Kidney (tissue), 14 donors: Measurements from ENCODE around the gene ROPN1. TPM values are rescaled to one million over a fixed set of nuclear protein-coding genes. Genes with fewer than 3 reads are reported as not detected.
"Not testable (repeated sequence)": the region's sequence is repeated elsewhere in the genome, so short reads cannot be mapped to it uniquely, and the experiment has no call there.

Experiments used
- DNase-seq, 5 donors: peaks; one replicate each; pipeline ENCODE4 v3.0.0-alpha.2; 2013 to 2020
- FAIRE-seq: peaks from 2 replicates; lab custom pipeline; 2012; peaks lifted over from hg19 to GRCh38; lab: Jason Lieb, UNC
- H3K27ac ChIP-seq, 2 donors: one replicate each; pipeline ENCODE4 v1.7.0; 2013; ENCODE audit warnings: low read depth in 2 of 2, low read length in 2 of 2, inconsistent platforms in 1 of 2
- H3K27me3 ChIP-seq: one replicate; pipeline ENCODE4 v1.7.1; 2013; ENCODE audit warnings: low read length, inconsistent platforms; ENCODE audit not compliant: control insufficient read depth, insufficient read depth
- H3K36me3 ChIP-seq, 3 donors: one replicate each; pipeline versions ENCODE4 v1.7.0 to v1.7.1; 2013; ENCODE audit warnings: low read length in 3 of 3, control low read depth in 1 of 3, inconsistent platforms in 1 of 3; ENCODE audit not compliant: insufficient read depth in 3 of 3, control insufficient read depth in 2 of 3
- H3K4me1 ChIP-seq, 3 donors: one replicate each; pipeline versions ENCODE4 v1.7.0 to v1.7.1; 2013; ENCODE audit warnings: low read length in 3 of 3, inconsistent platforms in 1 of 3, low read depth in 1 of 3; ENCODE audit not compliant: control insufficient read depth in 2 of 3, insufficient read depth in 2 of 3
- H3K4me3 ChIP-seq, 3 donors: one replicate each; pipeline versions ENCODE4 v1.7.0 to v1.8.1; 2013; ENCODE audit warnings: low read length in 3 of 3, control low read depth in 1 of 3, inconsistent platforms in 1 of 3
- H3K9ac ChIP-seq, 3 donors: one replicate each; pipeline versions ENCODE4 v1.7.0 to v1.7.1; 2013; ENCODE audit warnings: low read length in 3 of 3, control low read depth in 1 of 3, inconsistent platforms in 1 of 3
- H3K9me3 ChIP-seq, 3 donors: one replicate each; pipeline versions ENCODE4 v1.7.0 to v1.7.1; 2013; ENCODE audit warnings: low read length in 3 of 3, control low read depth in 1 of 3, inconsistent platforms in 1 of 3; ENCODE audit not compliant: control insufficient read depth in 2 of 3, insufficient read depth in 1 of 3
- intact Hi-C: fragments of 100-400 bp; cut with DNase I; formaldehyde crosslinking; loops from one replicate; pipeline ENCODE4 v1.11.1; 2022
- polyA plus RNA-seq: library from polyadenylated mRNA; stranded (reverse); fragments of 350-450 nt; fragmentation: Illumina TruSeq; extraction: RNeasy Lipid Tissue Mini Kit (QIAGEN cat#74804); gene quantifications from one replicate; pipeline ENCODE4 v1.2.3, GENCODE V29; 2014; ENCODE audit warnings: low read depth, low replicate concordance; ENCODE audit not compliant: insufficient read depth
- total RNA-seq: library from RNA; stranded (reverse); fragmentation: NEBNext Ultra II Directional; extraction: Animal tissue kit (Norgen Biotek cat#: 25700); gene quantifications from one replicate; pipeline ENCODE4 v1.2.1, GENCODE V29; 2021
- TF ChIP-seq, protein P1 (sequence below): IDR thresholded peaks from 3 replicates; pipeline ENCODE4 v1.5.1; 2012; ENCODE audit warnings: mild to moderate bottlenecking, moderate library complexity, borderline replicate concordance; ENCODE audit not compliant: insufficient read depth; ENCODE audit errors: extremely low read depth
- donor health status: control.
- donor health status: control.
- donor health status: control.
- donor health status: control.
- donor health status: control.
- donor health status: DM: yes; HTN: yes; CAD: no.
- donor health status: Normal renal cell carcinoma (clear cell type).

Gene ROPN1
- total and polyA plus RNA-seq, 2 donors from 2014 or later, result 0.54 TPM; not detected in 1

DNA sequence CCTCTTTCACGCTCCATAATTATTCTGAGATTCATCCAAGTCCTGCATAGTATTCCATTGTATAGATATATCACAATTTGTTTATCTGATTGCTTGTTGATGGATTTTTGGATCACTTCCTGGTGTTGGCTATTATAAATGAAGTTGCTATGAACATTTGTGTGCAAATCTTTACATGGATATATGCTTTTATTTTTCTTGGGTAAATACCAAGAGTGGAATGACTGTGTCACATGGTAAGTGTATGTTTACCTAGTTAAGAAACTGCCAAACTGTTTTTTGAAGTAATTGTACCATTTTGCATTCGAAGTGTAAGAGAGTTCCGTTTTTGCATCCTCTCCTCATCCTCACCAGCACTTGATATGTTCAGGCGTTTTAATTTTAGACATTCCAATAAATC lies 34.6 kb upstream of the ROPN1 start:
- DNase-seq, result peak in 2 of 5 donors; percentile 6 to 19
- intact Hi-C loops, result loop anchor here (10.0 kb wide), 1 partner anchor 528 kb away; no protein-coding TSS in a partner anchor

DNA sequence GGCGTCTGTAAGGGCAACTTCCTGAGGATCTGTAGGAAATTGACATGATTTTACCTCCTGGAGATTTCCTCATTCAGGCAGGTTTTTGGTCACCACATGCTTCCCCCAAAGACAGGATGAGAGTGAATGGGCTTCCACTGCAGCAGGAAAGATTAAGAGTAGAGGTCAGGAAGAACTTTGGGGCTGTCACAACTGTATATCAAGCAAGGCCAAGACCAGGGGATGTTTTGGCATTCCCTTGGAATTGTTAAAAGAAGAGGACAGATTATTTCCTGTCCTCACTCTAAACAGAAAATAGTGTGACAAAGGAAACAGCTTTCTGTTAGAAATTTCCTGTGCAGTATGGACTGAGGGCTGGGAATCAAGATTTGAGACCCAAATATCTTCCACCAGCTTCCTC lies 31.6 kb upstream of the ROPN1 start:
- intact Hi-C loops, result loop anchor here (10.0 kb wide), 1 partner anchor 531 kb away; no protein-coding TSS in a partner anchor
- FAIRE-seq, H3K36me3 ChIP-seq, H3K27me3 ChIP-seq, H3K9me3 ChIP-seq, H3K4me3 ChIP-seq, H3K27ac ChIP-seq, H3K9ac ChIP-seq, H3K4me1 ChIP-seq: not testable (repeated sequence)
- peak in 1 of 5 donors; percentile 19 for DNase-seq

More for the DNA sequence above, 34.6 kb upstream of the ROPN1 start:
- H3K36me3 ChIP-seq, result no peaks in the 10 kb centered on the region
- H3K27me3 ChIP-seq, result no peaks in the 10 kb centered on the region
- H3K9me3 ChIP-seq, result no peaks in the 10 kb centered on the region
- no peak overlapping the region for H3K27ac ChIP-seq
- H3K4me3 ChIP-seq, result no peak overlapping the region
- TF ChIP-seq, protein P1, sequence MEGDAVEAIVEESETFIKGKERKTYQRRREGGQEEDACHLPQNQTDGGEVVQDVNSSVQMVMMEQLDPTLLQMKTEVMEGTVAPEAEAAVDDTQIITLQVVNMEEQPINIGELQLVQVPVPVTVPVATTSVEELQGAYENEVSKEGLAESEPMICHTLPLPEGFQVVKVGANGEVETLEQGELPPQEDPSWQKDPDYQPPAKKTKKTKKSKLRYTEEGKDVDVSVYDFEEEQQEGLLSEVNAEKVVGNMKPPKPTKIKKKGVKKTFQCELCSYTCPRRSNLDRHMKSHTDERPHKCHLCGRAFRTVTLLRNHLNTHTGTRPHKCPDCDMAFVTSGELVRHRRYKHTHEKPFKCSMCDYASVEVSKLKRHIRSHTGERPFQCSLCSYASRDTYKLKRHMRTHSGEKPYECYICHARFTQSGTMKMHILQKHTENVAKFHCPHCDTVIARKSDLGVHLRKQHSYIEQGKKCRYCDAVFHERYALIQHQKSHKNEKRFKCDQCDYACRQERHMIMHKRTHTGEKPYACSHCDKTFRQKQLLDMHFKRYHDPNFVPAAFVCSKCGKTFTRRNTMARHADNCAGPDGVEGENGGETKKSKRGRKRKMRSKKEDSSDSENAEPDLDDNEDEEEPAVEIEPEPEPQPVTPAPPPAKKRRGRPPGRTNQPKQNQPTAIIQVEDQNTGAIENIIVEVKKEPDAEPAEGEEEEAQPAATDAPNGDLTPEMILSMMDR, result no peak
- no peak overlapping the region for H3K9ac ChIP-seq
- no peak for FAIRE-seq
- H3K4me1 ChIP-seq, result no peaks in the 10 kb centered on the region

DNA sequence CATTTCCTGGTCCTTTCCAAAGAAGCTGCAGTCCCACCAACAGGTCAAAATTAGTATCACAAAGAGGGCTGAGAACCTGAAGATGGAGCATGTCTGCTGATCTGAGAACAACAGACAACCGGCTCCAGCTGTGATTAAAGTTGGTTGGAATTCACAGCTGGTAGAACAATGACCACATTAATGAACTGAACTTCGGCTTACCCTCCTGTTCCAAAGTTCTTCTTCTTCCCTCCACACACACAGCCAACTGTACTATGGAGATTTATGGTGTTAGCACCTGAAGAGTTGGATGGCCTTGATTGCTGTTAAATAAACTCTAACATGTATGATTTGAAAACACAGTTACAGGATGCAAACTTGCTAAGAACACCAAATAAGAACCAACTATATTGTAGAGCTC lies 27.4 kb upstream of the ROPN1 start:
- FAIRE-seq (no peak), DNase-seq (no peak)
- Histone ChIP-seq H3K9ac (no peak overlapping the region), H3K9me3 (no peaks in the 10 kb centered on the region), H3K4me3 (no peak overlapping the region), H3K36me3 (no peaks in the 10 kb centered on the region), H3K4me1 (no peaks in the 10 kb centered on the region), H3K27ac (no peak overlapping the region), H3K27me3 (no peaks in the 10 kb centered on the region)
- TF ChIP-seq, protein P1, result no peak
- intact Hi-C loops, result no loop called here

DNA sequence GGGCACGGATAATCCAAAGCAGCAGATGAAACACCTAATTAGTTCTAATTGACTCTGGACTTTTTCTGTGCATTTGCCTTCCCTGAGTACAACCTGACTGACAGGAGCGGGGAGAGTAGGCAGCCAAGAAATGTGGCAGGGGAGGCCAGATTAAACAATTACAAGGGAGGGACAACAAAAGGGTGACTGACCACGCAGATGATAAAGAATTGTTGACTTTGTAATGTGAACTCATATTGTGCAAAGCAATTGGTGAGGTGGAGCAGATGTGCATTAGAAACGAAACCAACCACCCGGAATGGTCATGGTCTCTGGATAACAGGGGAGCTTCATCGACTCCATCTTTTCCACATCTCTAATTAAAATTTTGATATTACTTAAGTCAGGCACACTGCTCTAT lies 25.6 kb upstream of the ROPN1 start:
- H3K4me1 ChIP-seq, FAIRE-seq, H3K27me3 ChIP-seq, H3K36me3 ChIP-seq, H3K4me3 ChIP-seq, intact Hi-C loops, H3K9ac ChIP-seq, H3K27ac ChIP-seq, H3K9me3 ChIP-seq: not testable (repeated sequence)
- peak in 2 of 5 donors; percentile 38 to 43 for DNase-seq

- H3K4me1 ChIP-seq, H3K27ac ChIP-seq, FAIRE-seq, H3K4me3 ChIP-seq, H3K9ac ChIP-seq, H3K9me3 ChIP-seq, H3K36me3 ChIP-seq, intact Hi-C loops, H3K27me3 ChIP-seq: not testable (repeated sequence)
- peak; percentile 67 to 81 (median 71) for DNase-seq
- TF ChIP-seq, protein P1, result peak; percentile 53
Measured at GRCh38 chr3:124016483-124016882, 24.6 kb upstream of the ROPN1 start.
